Skeletal muscle satellite cell (primary cell): Measurements from ENCODE around the gene GPC1.
A peak's percentile ranks its signal among the peaks of the same experiment; 100 is the strongest.

Experiments used
- H3K27me3 ChIP-seq: 2 replicates; pipeline ENCODE4 v1.7.0; 2013; ENCODE audit warnings: low read length; ENCODE audit not compliant: control insufficient read depth, insufficient read depth
- H3K36me3 ChIP-seq: 2 replicates; pipeline ENCODE4 v1.7.0; 2013; ENCODE audit warnings: mild to moderate bottlenecking, control low read depth, low read length; ENCODE audit not compliant: insufficient read depth
- H3K4me1 ChIP-seq: 2 replicates; pipeline ENCODE4 v1.7.0; 2013; ENCODE audit warnings: low read length; ENCODE audit not compliant: control insufficient read depth, insufficient read depth
- H3K4me2 ChIP-seq: 2 replicates; pipeline ENCODE4 v1.7.0; 2013; ENCODE audit warnings: mild to moderate bottlenecking, low read length
- H3K4me3 ChIP-seq: 2 replicates; pipeline ENCODE4 v1.7.0; 2013; ENCODE audit warnings: low read length
- H3K9ac ChIP-seq: 2 replicates; pipeline ENCODE4 v1.7.0; 2013; ENCODE audit warnings: mild to moderate bottlenecking, low read depth, low read length, moderate library complexity
- H3K9me3 ChIP-seq: replicated peaks from 2 replicates; pipeline ENCODE4 v1.7.0; 2013; ENCODE audit warnings: mild to moderate bottlenecking, control low read depth, low read length
- small RNA-seq: library from RNA; depleted of rRNA; stranded (forward); fragments of <200 nt; gene quantifications from one replicate; pipeline ENCODE3, GENCODE V24; 2012

GPC1 gene

GRCh38 chr2:240513549-240514287 lies 78.3 kb downstream of the GPC1 start:
- Histone ChIP-seq H3K4me3 (no peak overlapping the region), H3K27me3 (no peaks in the 10 kb centered on the region), H3K4me1 (peaks cover 4% of the 10 kb centered on the region), H3K36me3 (no peaks in the 10 kb centered on the region), H3K4me2 (peak overlapping the region; percentile 3), H3K9ac (no peak overlapping the region), H3K9me3 (no peaks in the 10 kb centered on the region)

GRCh38 chr2:240514631-240515030 lies 79.2 kb downstream of the GPC1 start:
- Histone ChIP-seq H3K27me3 (no peaks in the 10 kb centered on the region), H3K36me3 (no peaks in the 10 kb centered on the region), H3K9ac (no peak overlapping the region), H3K4me1 (peaks cover 4% of the 10 kb centered on the region), H3K4me2 (no peak overlapping the region), H3K4me3 (no peak overlapping the region), H3K9me3 (no peaks in the 10 kb centered on the region)

GRCh38 chr2:240517342-240517741 lies 81.9 kb downstream of the GPC1 start:
- no peaks in the 10 kb centered on the region for H3K9me3 ChIP-seq
- H3K4me1 ChIP-seq: peaks cover 10% of the 10 kb centered on the region
- H3K4me2 ChIP-seq: no peak overlapping the region
- H3K36me3 ChIP-seq: peaks cover 2% of the 10 kb centered on the region
- H3K4me3 ChIP-seq: no peak overlapping the region
- no peak overlapping the region for H3K9ac ChIP-seq
- H3K27me3 ChIP-seq: no peaks in the 10 kb centered on the region

Small RNA genes within 50 kb of the gene (small RNA-seq; reads per million reads assigned to genes)
- gene MIR149: 32.9 reads per million, percentile 95 among the genes with 10 or more reads in this experiment
